ENCODE data around the gene B9D1.

B9D1 gene

GRCh38 chr17:19362277-19363113 is at the start of gene B9D1:
Gene B9D1, minus strand, starts transcription at chr17:19362723. Its CDS starts 154 bp downstream, at chr17:19362569.
- DNase-seq: peak; percentile 76

GRCh38 chr17:19411631-19412030 is 49.1 kb upstream of the B9D1 start:
- no peak for DNase-seq

- DNase-seq: no peak
Measured at GRCh38 chr17:19410875-19411620, 48.5 kb upstream of the B9D1 start, which contains the start of gene RNF112. Gene RNF112, plus strand, starts transcription at chr17:19411232. Its CDS starts 177 bp downstream, at chr17:19411409.

- peak; percentile 73 for DNase-seq
Measured at GRCh38 chr17:19410091-19410490, 47.6 kb upstream of the B9D1 start.

- DNase-seq: no peak
Measured at GRCh38 chr17:19409509-19409908, 47.0 kb upstream of the B9D1 start.

- no peak for DNase-seq
Measured at GRCh38 chr17:19409066-19409465, 46.5 kb upstream of the B9D1 start.

GRCh38 chr17:19408346-19408710 is 45.8 kb upstream of the B9D1 start:
- no peak for DNase-seq

- DNase-seq: no peak
Measured at GRCh38 chr17:19407601-19408345, 45.2 kb upstream of the B9D1 start.

- no peak for DNase-seq
Measured at GRCh38 chr17:19405114-19405513, 42.6 kb upstream of the B9D1 start.

GRCh38 chr17:19404264-19404663 is 41.7 kb upstream of the B9D1 start:
- no peak for DNase-seq

- DNase-seq: no peak
Measured at GRCh38 chr17:19403021-19403420, 40.5 kb upstream of the B9D1 start.

GRCh38 chr17:19402171-19402570 is 39.6 kb upstream of the B9D1 start:
- no peak for DNase-seq

- no peak for DNase-seq
Measured at GRCh38 chr17:19401321-19402010, 38.9 kb upstream of the B9D1 start.

- DNase-seq: no peak
Measured at GRCh38 chr17:19399750-19400450, 37.4 kb upstream of the B9D1 start.

GRCh38 chr17:19398301-19399181 is 36.0 kb upstream of the B9D1 start:
- DNase-seq: no peak

GRCh38 chr17:19397556-19398041 is 35.1 kb upstream of the B9D1 start:
- no peak for DNase-seq

- no peak for DNase-seq
Measured at GRCh38 chr17:19392303-19392702, 29.8 kb upstream of the B9D1 start.

GRCh38 chr17:19391432-19391831 is 28.9 kb upstream of the B9D1 start:
- DNase-seq: no peak

GRCh38 chr17:19390951-19391350 is 28.4 kb upstream of the B9D1 start:
- DNase-seq: no peak

All from NCI-H1436 treated with DMSO at 0.1 percent for 48 hours (cell line).